CD14-positive monocyte (primary cell): ENCODE measurements around the gene RNF141. TPM values are rescaled to one million over a fixed set of nuclear protein-coding genes. Genes with fewer than 3 reads are reported as not detected.
A peak's percentile ranks its signal among the peaks of the same experiment; 100 is the strongest.

Experiments
- DNase-seq, 3 donors: peaks; one replicate each; pipeline ENCODE4 v3.0.0-alpha.2; 2011 to 2022
- H2AFZ ChIP-seq: 2 replicates; pipeline ENCODE4 v1.6.0; 2012; ENCODE audit warnings: mild to moderate bottlenecking, low read depth, low read length, inconsistent platforms; ENCODE audit not compliant: insufficient read depth, poor library complexity, severe bottlenecking
- H3K27ac ChIP-seq, 2 donors: 1 replicate in 1 of 2; 2 replicates in 1 of 2; pipeline ENCODE4 v1.5.1; 2012 to 2013; ENCODE audit warnings: low read length in 2 of 2, control low read depth in 1 of 2, inconsistent platforms in 1 of 2, low read depth in 1 of 2, mild to moderate bottlenecking in 1 of 2
- H3K27me3 ChIP-seq, 2 donors: one replicate each; pipeline versions ENCODE4 v1.6.0 to v1.6.1; 2011 to 2013; ENCODE audit warnings: low read length in 2 of 2; ENCODE audit not compliant: control insufficient read depth in 2 of 2, insufficient read depth in 2 of 2
- H3K36me3 ChIP-seq, 2 donors: replicated peaks in 1 of 2; 1 replicate in 1 of 2; 2 replicates in 1 of 2; pipeline versions ENCODE4 v1.5.1 to v1.6.1; 2012 to 2013; ENCODE audit warnings: low read length in 2 of 2, control low read depth in 1 of 2, inconsistent platforms in 1 of 2, mild to moderate bottlenecking in 1 of 2; ENCODE audit not compliant: insufficient read depth in 2 of 2, control insufficient read depth in 1 of 2
- H3K4me1 ChIP-seq, 2 donors: 1 replicate in 1 of 2; 2 replicates in 1 of 2; pipeline versions ENCODE4 v1.5.1 to v1.6.1; 2012 to 2013; ENCODE audit warnings: low read length in 2 of 2, control low read depth in 1 of 2, inconsistent platforms in 1 of 2, mild to moderate bottlenecking in 1 of 2, moderate library complexity in 1 of 2; ENCODE audit not compliant: insufficient read depth in 2 of 2, control insufficient read depth in 1 of 2
- H3K4me2 ChIP-seq: replicated peaks from 2 replicates; pipeline ENCODE3; 2012; ENCODE audit warnings: low read length, moderate library complexity, mild to moderate bottlenecking; ENCODE audit not compliant: poor library complexity, severe bottlenecking; ENCODE audit errors: extremely low read depth
- H3K4me3 ChIP-seq, 3 experiments: fragments of 200-600 bp in 1 of 3; sonication (generic) in 1 of 3; replicated peaks in 1 of 3; 1 replicate in 2 of 3; 2 replicates in 1 of 3; pipeline ENCODE4 v1.5.1; 2011 to 2013; ENCODE audit warnings: low read length in 3 of 3, mild to moderate bottlenecking in 3 of 3, control low read depth in 2 of 3, low read depth in 2 of 3, inconsistent platforms in 1 of 3, moderate library complexity in 1 of 3
- H3K79me2 ChIP-seq: 2 replicates; pipeline ENCODE4 v1.6.0; 2012; ENCODE audit warnings: mild to moderate bottlenecking, control low read depth, inconsistent platforms, low read length, moderate library complexity; ENCODE audit not compliant: insufficient read depth
- H3K9ac ChIP-seq: 2 replicates; pipeline ENCODE4 v1.6.0; 2017; ENCODE audit warnings: low read length, mild to moderate bottlenecking; ENCODE audit not compliant: insufficient read depth, poor library complexity, severe bottlenecking
- H3K9me3 ChIP-seq, 2 donors: replicated peaks in 1 of 2; 1 replicate in 1 of 2; 2 replicates in 1 of 2; pipeline versions ENCODE4 v1.5.1 to v1.6.1; 2012 to 2013; ENCODE audit warnings: low read length in 2 of 2, control low read depth in 1 of 2; ENCODE audit not compliant: control insufficient read depth in 1 of 2, insufficient read depth in 1 of 2
- H4K20me1 ChIP-seq: 2 replicates; pipeline ENCODE4 v1.6.0; 2012; ENCODE audit warnings: mild to moderate bottlenecking, low read length, control low read depth, moderate library complexity; ENCODE audit not compliant: insufficient read depth
- H3K27ac Mint-ChIP-seq, 7 donors: one replicate each; pipeline ENCODE4 v1.8.0; 2020; ENCODE audit warnings: mild to moderate bottlenecking in 7 of 7, mixed read lengths in 7 of 7, moderate library complexity in 6 of 7, inconsistent platforms in 2 of 7
- H3K27me3 Mint-ChIP-seq, 3 donors: one replicate each; pipeline ENCODE4 v1.8.0; 2021 to 2022; ENCODE audit warnings: low read depth in 3 of 3, mild to moderate bottlenecking in 3 of 3, mixed read lengths in 3 of 3, moderate library complexity in 3 of 3, inconsistent platforms in 1 of 3
- H3K36me3 Mint-ChIP-seq, 2 donors: one replicate each; pipeline ENCODE4 v1.8.0; 2020; ENCODE audit warnings: mixed read lengths in 2 of 2, inconsistent platforms in 1 of 2, mild to moderate bottlenecking in 1 of 2
- H3K4me1 Mint-ChIP-seq: one replicate; pipeline ENCODE4 v1.8.0; 2020; ENCODE audit warnings: mild to moderate bottlenecking, mixed read lengths
- H3K4me3 Mint-ChIP-seq, 2 donors: one replicate each; pipeline ENCODE4 v1.8.0; 2020; ENCODE audit warnings: mild to moderate bottlenecking in 2 of 2, mixed read lengths in 2 of 2, moderate library complexity in 1 of 2
- H3K9me3 Mint-ChIP-seq, 7 donors: one replicate each; pipeline ENCODE4 v1.8.0; 2020 to 2022; ENCODE audit warnings: mixed read lengths in 7 of 7, mild to moderate bottlenecking in 6 of 7, moderate library complexity in 6 of 7, inconsistent platforms in 2 of 7
- CTCF ChIP-seq: fragments of 200-600 bp; IDR thresholded peaks from one replicate; pipeline ENCODE4 v1.8.0; 2022; ENCODE audit warnings: antibody characterized with exemption, mild to moderate bottlenecking
- WGBS: methylation state at CpG from one replicate; pipeline ENCODE4 v1.1.5; 2013; ENCODE audit warnings: missing lambda C conversion rate; ENCODE audit not compliant: insufficient coverage; 5-methylcytosine and 5-hydroxymethylcytosine counted together
- intact Hi-C, 2 donors: fragments of 100-400 bp; cut with micrococcal nuclease; formaldehyde crosslinking; loops; one replicate each; pipeline versions ENCODE4 v1.15.0 to v1.15.1; 2023
- polyA plus RNA-seq, 3 donors: library from polyadenylated mRNA; depleted of rRNA in 1 of 3; unstranded in 2 of 3; stranded (reverse) in 1 of 3; fragments of 300-500 nt in 2 of 3; fragments of >200 nt in 1 of 3; fragmentation: Illumina TruSeq in 2 of 3; gene quantifications; 1 replicate in 2 of 3; 2 replicates in 1 of 3; pipeline ENCODE4 v1.2.3, GENCODE V29; 2012 to 2021

The RNF141 gene
- polyA plus RNA-seq, 3 donors = 19.7 to 114 (median 98.3) TPM

- H4K20me1 ChIP-seq = peaks cover 88% of the 10 kb centered on the region
- no peak for DNase-seq
Measured at GRCh38 chr11:10476927-10477689, 63.9 kb downstream of the RNF141 start.

GRCh38 chr11:10476342-10476741 is 64.6 kb downstream of the RNF141 start:
- no peaks in the 10 kb centered on the region for H3K27me3 Mint-ChIP-seq
- Histone ChIP-seq H3K9me3 (no peaks in the 10 kb centered on the region), H3K27me3 (no peaks in the 10 kb centered on the region), H3K79me2 (peaks cover 71% of the 10 kb centered on the region), H3K9ac (no peak overlapping the region), H4K20me1 (peaks cover 81% of the 10 kb centered on the region), H3K4me2 (no peak overlapping the region), H3K27ac (peak overlapping the region in 1 of 2 donors; percentile 0), H3K4me1 (peaks cover 6 to 11% of the 10 kb centered on the region in 2 donors), H2AFZ (no peak overlapping the region), H3K4me3 (no peak overlapping the region), H3K36me3 (peaks cover 60 to 85% of the 10 kb centered on the region in 2 donors)
- no peaks in the 10 kb centered on the region for H3K9me3 Mint-ChIP-seq
- DNase-seq = no peak
- no peak overlapping the region for H3K4me3 Mint-ChIP-seq
- peaks cover 14% of the 10 kb centered on the region for H3K4me1 Mint-ChIP-seq
- TF ChIP-seq CTCF = no peak
- peaks cover 75 to 82% of the 10 kb centered on the region in 2 donors for H3K36me3 Mint-ChIP-seq
- intact Hi-C loops = no loop called here
- peak overlapping the region in 1 of 7 donors; percentile 36 for H3K27ac Mint-ChIP-seq
- 100% methylated on average over 1 of the region's 1 CpG for WGBS

More at GRCh38 chr11:10476927-10477689, 63.9 kb downstream of the RNF141 start:
- H3K4me3 Mint-ChIP-seq = peak overlapping the region in 1 of 2 donors; percentile 31
- Histone ChIP-seq H3K9ac (no peak overlapping the region), H3K9me3 (no peaks in the 10 kb centered on the region), H3K4me2 (no peak overlapping the region), H2AFZ (no peak overlapping the region), H3K4me1 (peaks cover 6 to 11% of the 10 kb centered on the region in 2 donors), H3K27ac (peak overlapping the region in 1 of 2 donors; percentile 0), H3K4me3 (no peak overlapping the region), H3K27me3 (no peaks in the 10 kb centered on the region), H3K36me3 (peaks cover 68 to 92% of the 10 kb centered on the region in 2 donors), H3K79me2 (peaks cover 71% of the 10 kb centered on the region)
- H3K9me3 Mint-ChIP-seq = no peaks in the 10 kb centered on the region
- 45% methylated on average over 4 of the region's 5 CpGs for WGBS
- H3K27me3 Mint-ChIP-seq = no peaks in the 10 kb centered on the region
- intact Hi-C loops = no loop called here
- peaks cover 80 to 90% of the 10 kb centered on the region in 2 donors for H3K36me3 Mint-ChIP-seq
- no peak for TF ChIP-seq CTCF
- H3K27ac Mint-ChIP-seq = peak overlapping the region in 6 of 7 donors; percentile 16 to 73 (median 50)
- H3K4me1 Mint-ChIP-seq = peaks cover 14% of the 10 kb centered on the region
